Ureter (tissue), 1 donor: ENCODE results near the gene FASTKD1. TPM values are rescaled to one million over a fixed set of nuclear protein-coding genes. Genes with fewer than 3 reads are reported as not detected.
"Not testable (repeated sequence)": the region's sequence is repeated elsewhere in the genome, so short reads cannot be mapped to it uniquely, and the experiment has no call there.

Experiments
- DNase-seq: peaks from one replicate; pipeline ENCODE4 v3.0.0-alpha.2; 2020; ENCODE audit warnings: low spot score
- total RNA-seq: library from RNA; stranded (reverse); gene quantifications from one replicate; pipeline ENCODE4 v1.2.4, GENCODE V29; 2023
- donor health status: DM: yes; HTN: yes; CAD: no.

FASTKD1 gene, protein sequence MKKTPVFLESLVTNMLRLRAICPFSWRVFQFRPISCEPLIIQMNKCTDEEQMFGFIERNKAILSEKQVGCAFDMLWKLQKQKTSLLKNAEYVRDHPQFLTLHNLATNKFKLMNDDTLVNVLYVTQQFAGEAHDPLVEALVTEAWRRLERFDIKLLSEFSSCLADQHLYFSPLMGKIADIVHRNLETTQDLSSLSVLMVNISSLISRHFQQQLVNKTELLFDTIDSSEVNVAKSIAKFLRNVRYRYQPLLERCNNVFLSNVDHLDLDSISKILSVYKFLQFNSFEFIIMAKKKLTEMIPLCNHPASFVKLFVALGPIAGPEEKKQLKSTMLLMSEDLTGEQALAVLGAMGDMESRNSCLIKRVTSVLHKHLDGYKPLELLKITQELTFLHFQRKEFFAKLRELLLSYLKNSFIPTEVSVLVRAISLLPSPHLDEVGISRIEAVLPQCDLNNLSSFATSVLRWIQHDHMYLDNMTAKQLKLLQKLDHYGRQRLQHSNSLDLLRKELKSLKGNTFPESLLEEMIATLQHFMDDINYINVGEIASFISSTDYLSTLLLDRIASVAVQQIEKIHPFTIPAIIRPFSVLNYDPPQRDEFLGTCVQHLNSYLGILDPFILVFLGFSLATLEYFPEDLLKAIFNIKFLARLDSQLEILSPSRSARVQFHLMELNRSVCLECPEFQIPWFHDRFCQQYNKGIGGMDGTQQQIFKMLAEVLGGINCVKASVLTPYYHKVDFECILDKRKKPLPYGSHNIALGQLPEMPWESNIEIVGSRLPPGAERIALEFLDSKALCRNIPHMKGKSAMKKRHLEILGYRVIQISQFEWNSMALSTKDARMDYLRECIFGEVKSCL
- total RNA-seq: 27.7 TPM

DNA sequence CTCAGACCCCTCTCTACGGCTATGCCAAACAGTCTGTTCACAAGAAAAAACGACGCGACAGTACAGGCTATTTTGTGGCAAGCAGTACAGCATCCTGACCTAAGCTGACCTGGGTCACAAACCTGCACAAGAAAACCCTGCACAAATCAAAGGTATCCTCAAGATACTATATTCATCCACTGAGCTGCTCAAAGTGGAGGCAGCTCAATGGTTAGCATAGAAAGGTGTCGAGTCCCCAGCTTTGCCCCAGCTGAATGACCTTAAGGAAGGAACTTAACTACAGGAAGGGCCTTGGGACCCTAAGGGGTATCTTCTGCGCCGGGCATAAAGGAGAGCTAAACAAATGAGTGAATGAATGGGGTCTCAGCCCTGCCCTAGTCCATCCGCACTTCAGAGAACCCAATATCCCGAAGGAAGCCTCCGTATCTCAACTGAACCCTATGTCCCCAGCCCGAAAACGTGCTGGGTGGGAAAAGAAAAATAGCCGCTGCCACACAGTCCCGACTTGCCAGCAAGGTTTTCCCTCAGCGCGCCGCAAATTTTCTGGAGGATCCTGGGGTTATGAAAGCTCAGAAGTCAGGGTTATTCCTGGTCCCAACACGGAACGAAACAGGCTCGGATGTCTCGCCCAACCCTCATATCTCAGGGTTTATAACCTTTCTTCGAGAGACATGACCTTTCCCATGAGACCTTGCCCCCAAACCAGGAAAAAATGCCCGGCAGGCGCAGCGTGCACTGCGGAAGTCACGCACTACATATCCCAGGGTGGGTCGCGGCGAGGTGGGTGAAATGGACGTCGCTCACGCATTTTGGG is at the start of gene FASTKD1:
FASTKD1 (minus strand) TSS at position 706 of the 814 bp plus-strand sequence. CDS start 1,836 bp downstream, outside the sequence.
- peak; percentile 90 for DNase-seq

DNA sequence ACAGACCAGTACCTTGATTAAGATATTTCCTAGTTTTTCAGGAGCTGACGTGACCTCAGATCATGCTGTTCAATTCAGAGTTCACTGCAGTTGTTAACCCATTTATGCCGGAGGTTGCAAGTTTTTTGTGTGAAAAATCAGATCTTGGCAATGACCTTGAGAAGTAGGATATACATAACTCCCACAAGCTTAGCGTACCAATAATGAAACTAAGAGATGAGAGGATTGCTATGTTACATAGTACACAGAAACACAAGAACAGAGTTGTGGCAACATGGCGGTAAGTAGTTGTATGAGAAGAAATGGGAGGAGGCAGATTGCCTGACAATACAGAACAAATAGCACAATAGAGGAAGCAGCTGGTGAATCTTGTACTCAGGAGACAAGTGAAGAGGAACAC is 49.6 kb upstream of the FASTKD1 start:
- DNase-seq: no peak

DNA sequence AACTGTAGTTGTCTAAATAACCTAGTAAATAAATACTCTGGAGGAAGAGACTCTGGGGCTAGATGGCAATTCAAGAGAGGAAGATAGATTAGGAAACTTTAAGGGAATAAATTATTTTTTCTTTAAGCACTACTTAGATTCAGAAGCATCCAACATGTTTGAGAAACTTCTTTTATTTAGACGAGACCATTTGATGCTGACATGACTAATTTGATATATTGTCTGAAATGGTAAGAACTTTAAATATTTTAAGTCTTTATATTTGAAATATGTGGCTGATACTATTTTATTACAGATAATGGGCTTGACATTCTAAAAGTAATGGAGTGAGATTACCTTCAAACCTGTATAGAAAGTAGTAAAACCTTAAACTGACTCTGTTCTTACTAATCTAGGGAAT is 46.8 kb upstream of the FASTKD1 start:
- no peak for DNase-seq

DNA sequence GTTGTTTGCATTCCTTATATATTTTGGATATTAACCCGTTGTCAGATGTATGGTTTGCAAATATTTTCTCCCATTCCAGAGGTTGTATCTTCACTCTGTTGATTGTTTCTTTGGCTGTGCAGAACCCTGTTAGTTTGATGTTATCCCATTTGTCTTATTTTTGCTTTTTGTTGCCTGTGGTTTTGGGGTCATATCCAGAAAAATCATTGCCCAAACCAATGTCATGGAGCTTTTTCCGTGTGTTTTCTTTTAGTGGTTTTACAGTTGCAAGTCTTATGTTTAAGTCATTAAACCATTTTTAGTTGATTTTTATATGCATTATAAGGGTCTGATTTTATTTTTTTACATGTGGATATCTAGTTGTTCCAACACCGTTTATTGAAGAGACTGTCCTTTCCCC is 46.3 kb upstream of the FASTKD1 start:
- no peak for DNase-seq

DNA sequence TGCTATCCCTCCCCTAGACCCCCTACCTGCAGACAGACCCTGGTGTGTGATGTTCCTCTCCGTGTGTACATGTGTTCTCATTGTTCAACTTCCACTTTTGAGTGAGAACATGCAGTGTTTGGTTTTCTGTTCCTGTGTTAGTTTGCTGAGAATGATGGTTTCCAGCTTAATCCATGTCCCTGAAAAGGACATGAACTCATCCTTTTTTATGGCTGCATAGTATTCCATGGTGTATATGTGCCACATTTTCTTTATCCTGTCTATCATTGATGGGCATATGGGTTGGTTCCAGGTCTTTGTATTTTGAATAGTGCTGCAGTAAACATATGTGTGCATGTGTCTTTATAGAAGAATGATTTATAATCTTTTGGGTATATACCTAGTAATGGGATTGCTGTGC is 42.3 kb upstream of the FASTKD1 start:
- DNase-seq: not testable (repeated sequence)

DNA sequence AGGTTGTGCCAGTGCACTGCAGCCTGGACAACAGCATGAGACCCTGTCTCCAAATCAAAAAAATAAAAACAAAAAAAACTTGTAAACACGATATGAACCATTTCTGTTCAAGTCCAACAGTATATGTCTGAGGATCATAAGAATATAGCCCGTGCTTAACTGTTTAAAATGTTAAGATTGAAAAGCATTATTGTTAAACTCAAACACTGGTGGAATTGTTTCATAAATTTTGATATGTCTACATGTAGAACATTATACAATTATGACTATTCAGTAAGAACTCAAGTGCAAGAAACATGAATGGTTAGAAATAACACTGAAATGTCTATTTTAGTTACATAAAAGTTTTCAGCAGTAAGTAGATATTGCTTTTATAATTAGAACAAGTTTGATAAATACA is 40.2 kb upstream of the FASTKD1 start:
- no peak for DNase-seq

DNA sequence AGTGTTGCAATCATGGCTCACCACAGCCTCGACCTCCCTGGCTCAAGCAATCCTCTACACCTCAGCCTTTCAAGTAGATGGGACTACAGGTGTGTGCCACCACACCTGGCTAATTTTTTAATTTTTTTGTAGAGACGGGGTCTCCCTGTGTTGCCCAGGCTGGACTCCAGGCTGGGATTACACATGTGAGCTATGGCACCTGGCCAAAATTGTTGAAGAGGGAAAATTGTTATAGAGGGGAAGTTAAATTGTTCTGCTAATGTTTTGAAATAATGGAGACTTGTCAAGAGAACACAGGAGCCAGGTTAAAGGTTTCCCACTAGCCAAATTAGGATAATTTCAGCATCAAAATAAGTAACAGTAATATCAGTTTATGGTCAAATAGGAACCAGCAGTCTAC is 35.6 kb upstream of the FASTKD1 start:
- DNase-seq: no peak

DNA sequence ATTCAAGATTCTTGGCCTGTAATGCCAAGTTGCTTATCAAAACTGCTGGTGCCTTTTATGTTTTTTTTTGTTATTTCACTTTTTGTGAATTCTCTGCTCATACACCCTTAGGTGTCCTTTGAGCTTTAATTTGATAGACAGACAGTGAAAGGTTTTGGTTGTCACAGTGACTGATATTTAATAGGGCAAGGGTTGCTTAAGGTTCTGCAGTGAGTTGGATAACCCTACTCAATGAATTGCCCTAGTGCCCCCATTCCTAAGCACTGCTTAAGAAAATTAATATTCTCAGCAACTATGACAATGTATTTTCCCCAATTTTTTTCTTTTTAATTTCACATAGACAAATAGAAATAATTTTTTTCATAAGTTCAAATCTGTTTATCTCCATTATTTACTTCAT is 25.9 kb upstream of the FASTKD1 start:
- no peak for DNase-seq

DNA sequence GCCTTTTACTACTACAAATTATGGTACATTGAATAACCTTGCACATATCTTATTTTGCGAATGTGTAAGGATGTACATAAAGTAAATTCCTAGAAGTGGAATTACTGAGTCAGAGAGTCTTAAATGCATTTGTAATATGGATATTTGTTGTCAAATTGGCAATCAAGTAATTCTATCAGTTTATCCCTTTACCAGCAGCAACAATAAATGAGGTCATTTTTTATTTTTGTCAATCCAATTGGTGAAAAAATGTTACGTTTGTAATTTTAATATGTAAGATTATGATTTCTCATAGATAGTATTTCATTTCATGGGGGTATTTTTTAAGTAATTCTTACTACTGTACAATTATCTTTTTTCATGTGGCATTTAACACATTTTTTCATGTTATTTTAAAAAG is 25.3 kb upstream of the FASTKD1 start:
- no peak for DNase-seq

DNA sequence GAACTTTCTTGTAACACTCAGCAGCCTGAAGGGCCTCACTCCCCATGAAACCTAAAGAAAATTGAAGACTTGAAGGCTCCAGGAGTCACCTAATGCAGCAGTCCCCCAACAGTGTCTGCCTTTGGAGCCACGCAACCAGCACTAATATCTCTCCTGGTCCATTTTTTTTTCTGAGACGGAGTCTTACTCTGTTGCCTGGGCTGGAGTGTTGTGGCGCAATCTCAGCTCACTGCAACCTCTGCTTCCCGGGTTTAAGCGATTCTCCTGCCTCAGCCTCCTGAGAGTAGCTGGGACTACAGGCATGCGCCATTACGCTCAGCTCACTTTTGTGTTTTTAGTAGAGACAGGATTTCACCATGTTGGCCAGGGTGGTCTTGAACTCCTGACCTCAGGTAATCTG is 22.9 kb upstream of the FASTKD1 start:
- not testable (repeated sequence) for DNase-seq

DNA sequence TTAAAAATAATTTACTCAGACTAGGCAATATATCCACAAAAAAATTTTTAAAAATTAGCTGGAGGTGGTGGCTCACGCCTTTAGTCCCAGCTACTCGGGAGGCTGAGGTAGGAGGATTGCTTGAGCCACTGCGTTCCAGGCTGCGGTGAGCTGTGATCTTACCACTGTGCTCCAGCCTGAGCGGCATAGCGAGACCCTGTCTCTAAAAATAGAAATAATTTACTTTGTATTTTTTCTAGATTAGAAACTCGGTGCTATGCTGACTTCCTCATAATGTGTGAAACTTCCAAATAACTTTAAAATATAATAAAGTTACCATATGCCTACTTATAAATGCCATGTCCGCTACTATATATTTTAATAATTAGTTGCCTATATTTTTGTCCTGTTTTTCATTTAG is 17.1 kb upstream of the FASTKD1 start:
- DNase-seq: no peak

DNA sequence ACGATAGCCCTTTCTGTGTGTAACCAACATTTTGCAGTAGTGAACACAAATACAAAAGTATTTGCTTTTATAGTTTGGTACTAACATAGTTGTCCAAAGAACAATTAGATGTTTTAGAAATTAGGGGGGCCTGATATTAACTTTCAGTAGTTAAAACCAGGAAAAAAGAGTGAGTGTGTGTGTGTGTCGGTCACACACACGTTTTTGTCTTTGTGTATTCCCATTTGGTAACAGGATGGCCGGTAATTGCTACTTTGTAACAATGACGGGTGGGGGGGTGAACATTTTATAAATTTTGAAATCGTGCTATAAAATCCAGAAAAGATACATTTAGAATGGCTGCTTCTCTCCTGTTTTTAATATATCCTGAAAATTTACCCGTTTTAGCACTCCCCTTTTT is 12.0 kb upstream of the FASTKD1 start:
- DNase-seq: no peak

DNA sequence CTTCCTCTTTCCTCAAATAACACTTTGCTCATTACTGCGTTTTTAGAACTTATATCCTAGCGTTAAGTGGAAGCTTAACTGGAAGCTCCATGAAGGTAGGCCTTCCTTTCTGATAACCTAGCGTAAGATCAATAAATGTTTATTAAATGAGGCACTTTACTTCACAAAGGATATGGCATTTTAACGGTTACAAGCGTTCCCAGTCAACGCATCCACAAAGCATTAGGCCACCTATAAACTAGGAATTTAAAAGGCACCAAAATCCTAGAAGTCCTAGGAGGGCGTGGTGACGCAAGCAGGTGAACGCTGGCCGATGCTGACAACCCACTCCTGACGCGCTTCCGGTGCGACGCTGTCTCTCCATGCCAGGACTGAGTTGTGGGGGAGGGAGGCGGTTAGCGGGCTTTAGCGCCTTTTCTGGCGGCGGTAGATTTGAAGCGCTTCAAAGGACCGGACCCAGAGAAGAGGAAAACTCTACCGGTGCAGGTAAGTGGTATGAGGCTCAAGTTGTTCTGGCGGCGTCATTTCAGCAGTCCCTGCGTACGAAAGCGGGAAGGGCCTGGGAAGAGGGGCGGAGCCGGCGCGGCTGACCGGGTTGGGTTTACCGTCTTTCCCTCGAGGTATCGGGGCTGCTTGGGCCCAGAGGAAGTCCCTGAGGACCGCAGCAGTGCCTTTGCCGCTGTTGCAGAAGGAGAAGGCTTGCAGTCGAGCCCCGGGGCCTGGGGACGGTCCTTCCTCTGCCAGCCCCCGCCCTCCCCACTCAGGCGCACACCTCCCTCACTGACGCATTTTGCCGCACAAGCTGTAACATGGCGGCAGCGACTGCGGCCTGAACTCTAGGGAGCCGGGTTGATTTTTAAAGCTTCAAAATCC is 10.6 kb upstream of the FASTKD1 start, which contains the start of gene PPIG:
PPIG (plus strand) TSS at position 347 of the 873 bp plus-strand sequence. CDS start 19,691 bp downstream, outside the sequence.
- peak; percentile 90 for DNase-seq

DNA sequence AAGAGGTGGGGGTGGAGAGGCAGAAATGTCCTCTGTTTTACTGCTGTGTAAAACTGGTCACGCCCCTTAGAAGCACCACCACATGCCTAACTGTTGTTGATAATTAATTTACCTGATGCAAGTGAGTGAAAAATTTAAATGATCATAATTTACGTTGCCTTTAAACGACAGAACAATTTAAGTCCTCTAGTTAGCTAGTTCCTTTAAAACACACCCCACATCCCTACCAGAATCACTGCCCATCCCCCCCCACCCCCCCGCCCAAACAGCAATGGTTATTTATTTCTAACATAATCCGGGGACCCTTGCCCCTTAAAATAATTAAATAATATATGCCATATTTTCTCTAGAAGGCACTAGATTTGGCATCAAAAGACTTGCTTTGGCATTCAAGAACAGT is 9.9 kb upstream of the FASTKD1 start:
- no peak for DNase-seq

DNA sequence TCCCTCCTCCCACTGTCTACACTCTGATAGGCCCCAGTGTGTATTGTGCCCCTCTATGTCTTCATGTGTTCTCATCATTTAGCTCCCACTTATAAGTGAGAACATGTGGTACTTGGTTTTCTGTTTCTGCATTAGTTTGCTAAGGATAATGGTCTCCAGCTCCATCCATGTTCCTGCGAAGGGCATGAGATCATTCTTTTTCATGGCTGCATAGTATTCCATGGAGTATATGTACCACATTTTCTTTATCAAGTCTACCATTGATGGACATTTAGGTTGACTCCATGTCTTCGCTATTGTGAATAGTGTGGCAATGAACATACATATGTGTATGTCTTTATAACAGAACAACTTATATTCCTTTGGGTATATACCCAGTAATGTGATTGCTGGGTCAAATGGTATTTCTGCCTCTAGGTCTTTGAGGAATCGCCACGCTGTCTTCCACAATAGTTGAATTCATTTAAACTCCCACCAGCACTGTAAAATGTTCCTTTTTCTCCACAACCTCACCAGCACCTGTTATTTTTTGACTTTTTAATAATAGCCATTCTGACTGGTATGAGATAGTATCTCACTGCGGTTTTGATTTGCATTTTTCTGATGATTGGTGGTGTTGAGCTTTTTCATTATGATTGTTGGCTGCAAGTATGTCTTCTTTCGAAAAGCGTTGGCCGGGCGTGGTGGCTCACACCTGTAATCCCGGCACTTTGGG is 9.0 kb upstream of the FASTKD1 start:
- DNase-seq: not testable (repeated sequence)

DNA sequence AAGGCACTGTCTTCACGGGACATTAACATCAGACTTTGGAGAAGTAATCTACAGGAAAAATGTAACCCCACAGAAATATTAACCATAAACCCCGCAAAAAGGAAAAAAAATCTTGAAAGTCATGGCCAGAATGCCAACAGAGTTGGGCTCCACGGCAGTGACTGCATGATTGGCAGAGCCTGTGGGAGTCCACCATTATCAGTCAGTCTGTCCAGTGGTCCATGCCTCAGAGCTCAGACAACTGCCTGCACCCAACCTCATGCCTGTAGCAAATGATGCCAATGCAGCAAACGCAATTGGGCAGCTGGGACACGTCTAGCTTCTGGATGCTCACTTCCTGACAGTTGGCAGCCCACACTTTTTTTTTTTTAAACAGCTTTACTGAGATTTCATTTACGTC is 5.4 kb upstream of the FASTKD1 start:
- no peak for DNase-seq

DNA sequence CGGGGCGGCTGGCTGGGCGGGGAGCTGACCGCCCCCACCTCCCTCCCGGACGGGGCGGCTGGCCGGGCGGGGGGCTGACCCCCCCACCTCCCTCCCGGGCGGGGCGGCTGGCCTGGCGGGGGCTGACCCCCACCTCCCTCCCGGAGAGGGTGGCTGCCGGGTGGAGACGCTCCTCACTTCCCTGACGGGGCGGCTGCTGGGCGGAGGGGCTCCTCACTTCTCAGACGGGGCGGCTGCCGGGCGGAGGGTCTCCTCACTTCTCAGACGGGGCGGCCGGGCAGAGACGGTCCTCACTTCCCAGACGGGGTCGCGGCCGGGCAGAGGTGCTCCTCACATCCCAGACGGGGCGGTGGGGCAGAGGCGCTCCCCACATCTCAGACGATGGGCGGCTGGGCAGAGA is 1.6 kb upstream of the FASTKD1 start:
- DNase-seq: not testable (repeated sequence)

DNA sequence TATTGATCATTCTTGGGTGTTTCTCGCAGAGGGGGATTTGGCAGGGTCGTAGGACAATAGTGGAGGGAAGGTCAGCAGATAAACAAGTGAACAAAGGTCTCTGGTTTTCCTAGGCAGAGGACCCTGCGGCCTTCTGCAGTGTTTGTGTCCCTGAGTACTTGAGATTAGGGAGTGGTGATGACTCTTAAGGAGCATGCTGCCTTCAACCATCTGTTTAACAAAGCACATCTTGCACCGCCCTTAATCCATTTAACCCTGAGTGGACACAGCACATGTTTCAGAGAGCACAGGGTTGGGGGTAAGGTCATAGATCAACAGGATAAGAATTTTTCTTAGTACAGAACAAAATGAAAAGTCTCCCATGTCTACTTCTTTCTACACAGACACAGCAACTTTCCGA is 874 bp upstream of the FASTKD1 start:
- DNase-seq: not testable (repeated sequence)

DNA sequence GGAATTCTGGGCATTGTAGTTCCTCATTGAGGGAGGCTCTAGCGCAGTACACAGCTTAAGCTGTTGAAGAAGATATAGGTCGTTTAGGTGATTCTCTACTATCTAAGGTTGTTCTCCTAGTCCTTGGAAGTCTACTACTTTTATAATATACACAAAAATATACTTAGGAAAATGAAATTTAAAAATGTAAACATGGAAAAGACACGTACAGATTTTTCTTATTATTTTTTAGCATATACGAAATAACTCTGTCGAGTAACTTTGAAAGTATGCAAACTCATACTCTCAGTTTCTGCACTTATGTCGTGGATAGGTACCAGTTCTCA is 272 bp upstream of the FASTKD1 start:
- no peak for DNase-seq

DNA sequence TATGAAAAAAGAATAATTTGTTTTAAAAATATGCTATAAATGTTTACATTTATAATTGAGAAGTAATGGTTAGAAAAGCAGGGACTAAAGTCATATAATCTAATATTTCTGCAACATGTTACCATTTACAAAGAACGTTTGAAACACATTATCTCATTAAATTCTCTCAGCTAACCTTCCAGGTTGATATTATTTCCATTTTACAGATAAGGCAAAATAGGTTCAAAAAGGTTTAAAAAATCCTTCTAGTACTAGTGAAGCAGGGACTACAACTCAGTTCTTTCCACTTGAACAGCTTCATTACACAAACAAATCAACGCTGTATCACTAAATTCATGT is 875 bp downstream of the FASTKD1 start:
- no peak for DNase-seq

DNA sequence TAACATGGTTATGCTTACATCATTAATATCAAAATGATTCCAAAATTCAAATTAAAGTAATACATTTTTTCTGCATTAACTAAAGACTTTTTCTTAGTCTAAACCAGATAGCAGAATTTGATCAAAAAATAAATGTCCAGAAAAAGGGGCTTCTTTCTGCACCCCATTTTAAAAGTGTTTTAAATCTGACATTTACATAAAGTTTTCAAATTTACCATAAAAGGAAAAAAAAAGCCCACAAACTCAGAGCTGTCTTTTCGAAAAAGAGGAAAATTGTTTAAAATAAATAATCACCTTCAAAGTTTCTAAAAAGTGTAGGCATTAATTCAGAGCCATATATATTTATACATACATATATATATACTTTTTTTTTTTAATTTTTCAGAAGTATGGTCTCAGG is 1.5 kb downstream of the FASTKD1 start:
- DNase-seq: no peak
